PC-3 (cell line): ENCODE results near the gene JPH3.

ENCODE experiments used
- CTCF ChIP-seq: fragments of 300-600 bp; sonication (generic); conservative IDR thresholded peaks from 2 replicates; pipeline ENCODE4 v1.5.1; 2017; ENCODE audit warnings: antibody characterized with exemption, low read depth, mild to moderate bottlenecking, low read length
- EZH2 ChIP-seq: fragments of 300-600 bp; sonication (generic); IDR thresholded peaks from one replicate; pipeline ENCODE4 v1.6.1; 2017; ENCODE audit warnings: antibody characterized with exemption, mild to moderate bottlenecking, low read length; ENCODE audit not compliant: unreplicated experiment

GRCh38 chr16:87562201-87562600 lies 40.1 kb upstream of the JPH3 start:
- TF ChIP-seq CTCF, result no peak
- TF ChIP-seq EZH2, result no peak
